Measurements from ENCODE around the gene COX6A1.

Gene COX6A1

DNA sequence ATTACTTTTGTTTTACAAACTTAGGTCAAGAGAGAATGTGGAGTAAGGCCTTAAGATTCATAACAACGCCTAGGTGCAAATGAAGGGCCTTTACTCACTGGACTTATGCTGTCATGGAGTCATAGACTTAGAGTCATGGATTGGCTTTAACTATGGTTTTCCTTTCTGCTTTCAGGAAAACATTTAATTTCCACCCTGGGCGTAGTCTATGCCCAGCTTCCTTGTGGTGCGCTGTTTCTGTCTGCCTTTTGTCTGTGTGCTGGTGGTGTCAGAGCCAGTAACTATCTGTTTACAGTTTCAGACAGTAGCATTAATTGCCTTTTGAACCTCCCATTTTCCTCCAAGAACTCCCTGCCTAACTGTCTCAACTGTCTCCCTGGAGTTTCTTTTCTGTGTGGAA is 31.8 kb upstream of the COX6A1 start:
- Histone ChIP-seq H3K4me3 (ENCODE audit: low read length in 2 of 2) (no peak overlapping the region), H3K9me3 (ENCODE audit: control insufficient read depth in 2 of 2, low read length in 2 of 2) (no peaks in the 10 kb centered on the region), H3K27ac (ENCODE audit: low read depth in 2 of 2, low read length in 2 of 2) (peak overlapping the region in 1 of 2 donors; percentile 23), H3K4me1 (ENCODE audit: control insufficient read depth in 2 of 2, insufficient read depth in 2 of 2, low read length in 2 of 2) (peaks cover 0 to 4% of the 10 kb centered on the region in 2 donors), H3K36me3 (ENCODE audit: control insufficient read depth in 2 of 2, insufficient read depth in 2 of 2, low read length in 2 of 2) (no peaks in the 10 kb centered on the region), H3K27me3 (ENCODE audit: control insufficient read depth in 2 of 2, insufficient read depth in 2 of 2, low read length in 2 of 2) (no peaks in the 10 kb centered on the region), H3K9ac (ENCODE audit: low read depth in 1 of 2, low read length in 2 of 2) (no peak overlapping the region)

DNA sequence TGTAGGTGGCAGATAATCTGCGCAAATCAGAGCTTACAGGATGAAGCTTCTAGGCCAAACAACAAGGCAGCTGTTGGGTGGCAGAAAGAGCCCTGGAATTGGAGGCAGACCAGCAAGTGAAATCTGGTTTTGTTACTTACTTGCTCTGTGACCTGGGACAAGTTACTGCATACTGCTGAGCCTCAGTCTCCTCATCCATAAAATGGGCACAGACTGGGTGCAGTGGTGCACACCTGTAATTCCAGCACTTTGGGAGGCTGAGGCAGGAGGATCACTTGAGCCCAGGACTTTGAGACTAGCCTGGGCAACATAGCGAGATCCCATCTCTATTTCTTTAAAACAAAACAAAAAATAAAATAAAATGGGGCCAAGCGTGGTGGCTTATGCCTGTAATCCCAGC is 31.4 kb upstream of the COX6A1 start:
- Histone ChIP-seq H3K4me3 (ENCODE audit: low read length in 2 of 2) (no peak overlapping the region), H3K9me3 (ENCODE audit: control insufficient read depth in 2 of 2, low read length in 2 of 2) (no peaks in the 10 kb centered on the region), H3K9ac (ENCODE audit: low read depth in 1 of 2, low read length in 2 of 2) (no peak overlapping the region), H3K36me3 (ENCODE audit: control insufficient read depth in 2 of 2, insufficient read depth in 2 of 2, low read length in 2 of 2) (no peaks in the 10 kb centered on the region), H3K27ac (ENCODE audit: low read depth in 2 of 2, low read length in 2 of 2) (no peak overlapping the region), H3K4me1 (ENCODE audit: control insufficient read depth in 2 of 2, insufficient read depth in 2 of 2, low read length in 2 of 2) (peaks cover 0 to 4% of the 10 kb centered on the region in 2 donors), H3K27me3 (ENCODE audit: control insufficient read depth in 2 of 2, insufficient read depth in 2 of 2, low read length in 2 of 2) (no peaks in the 10 kb centered on the region)

DNA sequence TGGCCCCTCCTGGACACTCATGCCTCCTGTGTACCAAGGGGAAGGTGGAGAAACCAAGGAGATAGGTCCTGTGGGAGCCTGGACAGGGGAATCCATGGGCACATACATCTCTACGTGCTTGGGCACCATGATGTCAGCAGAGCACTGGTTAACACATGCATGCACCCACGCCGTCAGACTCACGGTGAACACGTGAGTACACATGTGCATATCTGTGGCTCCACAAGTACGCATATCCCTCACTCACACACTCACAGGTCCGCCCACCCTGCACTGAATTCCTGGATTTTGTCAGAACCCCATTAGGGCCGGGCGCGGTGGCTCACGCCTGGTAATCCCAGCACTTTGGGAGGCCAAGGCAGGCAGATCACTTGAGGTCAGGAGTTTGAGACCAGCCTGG is 29.1 kb upstream of the COX6A1 start:
- H3K4me3 ChIP-seq (ENCODE audit: low read length in 2 of 2), result no peak overlapping the region
- no peak overlapping the region for H3K27ac ChIP-seq (ENCODE audit: low read depth in 2 of 2, low read length in 2 of 2)
- no peaks in the 10 kb centered on the region for H3K9me3 ChIP-seq (ENCODE audit: control insufficient read depth in 2 of 2, low read length in 2 of 2)
- no peaks in the 10 kb centered on the region for H3K36me3 ChIP-seq (ENCODE audit: control insufficient read depth in 2 of 2, insufficient read depth in 2 of 2, low read length in 2 of 2)
- H3K9ac ChIP-seq (ENCODE audit: low read depth in 1 of 2, low read length in 2 of 2), result no peak overlapping the region
- H3K4me1 ChIP-seq (ENCODE audit: control insufficient read depth in 2 of 2, insufficient read depth in 2 of 2, low read length in 2 of 2), result peaks cover 0 to 4% of the 10 kb centered on the region in 2 donors
- no peaks in the 10 kb centered on the region for H3K27me3 ChIP-seq (ENCODE audit: control insufficient read depth in 2 of 2, insufficient read depth in 2 of 2, low read length in 2 of 2)

DNA sequence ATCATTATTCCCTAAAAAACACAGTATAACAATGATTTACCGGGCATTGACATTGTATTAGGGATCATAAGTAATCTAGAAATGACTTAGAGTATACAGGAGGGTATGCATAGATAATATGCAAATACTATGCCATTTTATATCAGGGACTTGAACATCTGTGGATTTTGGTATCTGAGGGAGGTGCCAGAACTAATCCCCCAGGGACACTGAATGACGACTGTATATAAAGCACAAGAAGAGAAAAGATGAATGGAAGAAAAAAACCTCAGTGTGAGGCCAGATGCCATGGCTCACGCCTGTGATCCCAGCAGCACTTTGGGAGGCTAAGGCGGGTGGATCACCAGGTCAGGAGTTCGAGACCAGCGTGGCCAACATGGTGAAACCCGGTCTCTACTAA is 25.5 kb upstream of the COX6A1 start:
- Histone ChIP-seq H3K27me3 (ENCODE audit: control insufficient read depth in 2 of 2, insufficient read depth in 2 of 2, low read length in 2 of 2) (no peaks in the 10 kb centered on the region), H3K36me3 (ENCODE audit: control insufficient read depth in 2 of 2, insufficient read depth in 2 of 2, low read length in 2 of 2) (no peaks in the 10 kb centered on the region), H3K9me3 (ENCODE audit: control insufficient read depth in 2 of 2, low read length in 2 of 2) (no peaks in the 10 kb centered on the region), H3K4me1 (ENCODE audit: control insufficient read depth in 2 of 2, insufficient read depth in 2 of 2, low read length in 2 of 2) (peaks cover 0 to 3% of the 10 kb centered on the region in 2 donors), H3K4me3 (ENCODE audit: low read length in 2 of 2) (no peak overlapping the region), H3K9ac (ENCODE audit: low read depth in 1 of 2, low read length in 2 of 2) (no peak overlapping the region), H3K27ac (ENCODE audit: low read depth in 2 of 2, low read length in 2 of 2) (no peak overlapping the region)

DNA sequence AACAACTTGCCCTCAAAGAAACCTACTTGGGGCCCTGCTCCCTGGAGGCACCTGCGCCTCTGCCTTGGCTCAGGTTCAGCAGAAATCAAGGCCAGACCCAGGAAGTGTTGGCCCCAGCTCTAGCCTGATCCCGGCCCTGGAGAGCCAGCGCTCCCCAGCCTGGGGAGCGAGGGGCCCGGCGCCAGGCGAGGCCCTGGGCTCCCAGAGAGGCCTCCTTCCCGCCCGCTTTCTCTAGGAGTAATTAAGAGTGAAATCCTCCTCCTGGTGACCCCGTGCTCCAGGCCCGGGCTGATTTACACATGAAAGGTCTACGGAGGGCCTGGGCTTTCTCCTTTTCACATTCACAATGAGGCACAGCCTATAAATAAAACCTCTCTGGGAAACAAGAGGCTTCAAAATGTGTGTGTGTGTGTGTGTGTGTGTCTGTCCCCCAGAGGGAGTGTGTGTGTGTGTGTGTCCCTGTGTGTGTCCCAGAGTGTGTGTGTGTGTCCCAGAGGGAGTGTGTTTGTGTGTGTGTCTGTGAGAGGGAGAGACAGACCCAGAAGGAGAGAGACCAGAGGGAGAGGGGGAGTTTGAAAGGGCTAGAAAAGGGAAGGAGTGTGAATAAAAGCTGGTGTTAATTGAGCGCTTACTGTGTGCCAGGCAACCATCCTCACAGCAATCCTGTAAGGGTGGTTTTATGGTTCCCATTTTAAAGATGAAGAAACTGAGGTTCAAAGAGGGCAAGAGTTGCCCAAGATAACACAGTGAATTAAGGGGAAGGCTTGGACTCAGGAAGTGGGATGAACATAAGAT is 23.8 kb upstream of the COX6A1 start:
- no peaks in the 10 kb centered on the region for H3K9me3 ChIP-seq (ENCODE audit: control insufficient read depth in 2 of 2, low read length in 2 of 2)
- H3K9ac ChIP-seq (ENCODE audit: low read depth in 1 of 2, low read length in 2 of 2), result peak overlapping the region in 1 of 2 donors; percentile 26
- H3K4me1 ChIP-seq (ENCODE audit: control insufficient read depth in 2 of 2, insufficient read depth in 2 of 2, low read length in 2 of 2), result peaks cover 0 to 3% of the 10 kb centered on the region in 2 donors
- H3K27ac ChIP-seq (ENCODE audit: low read depth in 2 of 2, low read length in 2 of 2), result peak overlapping the region in 1 of 2 donors; percentile 38
- no peaks in the 10 kb centered on the region for H3K36me3 ChIP-seq (ENCODE audit: control insufficient read depth in 2 of 2, insufficient read depth in 2 of 2, low read length in 2 of 2)
- no peak overlapping the region for H3K4me3 ChIP-seq (ENCODE audit: low read length in 2 of 2)
- no peaks in the 10 kb centered on the region for H3K27me3 ChIP-seq (ENCODE audit: control insufficient read depth in 2 of 2, insufficient read depth in 2 of 2, low read length in 2 of 2)

DNA sequence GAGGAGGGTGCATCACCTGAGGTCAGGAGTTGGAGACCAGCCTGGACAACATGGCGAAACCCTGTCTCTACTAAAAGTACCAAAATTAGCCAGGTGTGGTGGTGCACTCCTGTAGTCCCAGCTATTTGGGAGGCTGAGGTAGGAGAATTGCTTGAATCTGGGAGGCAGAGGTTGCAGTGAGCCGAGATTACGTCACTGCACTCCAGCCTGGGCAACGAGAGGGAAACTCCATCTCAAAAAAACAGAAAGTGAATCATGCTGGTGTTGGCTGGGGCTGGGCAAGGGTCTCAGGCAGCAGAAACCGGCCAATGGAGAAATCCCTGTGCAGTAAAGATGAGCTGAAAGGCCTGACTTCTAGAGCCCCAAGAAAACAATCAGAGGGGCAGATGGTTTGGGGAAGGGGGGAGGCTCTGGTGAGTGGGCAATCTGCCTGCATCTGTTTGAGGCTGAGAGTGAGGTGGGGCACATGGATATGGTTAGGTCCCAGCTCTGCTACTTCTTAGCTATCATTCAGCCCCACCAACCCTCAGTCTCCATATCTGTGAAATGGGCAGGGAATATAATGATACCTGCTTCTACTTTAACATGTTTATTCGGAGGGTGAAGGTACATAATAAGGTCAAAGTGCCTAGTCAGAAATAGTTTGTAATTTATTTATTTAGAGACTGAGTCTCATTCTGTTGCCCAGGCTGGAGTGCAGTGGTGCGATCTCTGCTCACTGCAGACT is 21.3 kb upstream of the COX6A1 start:
- peaks cover 0 to 3% of the 10 kb centered on the region in 2 donors for H3K4me1 ChIP-seq (ENCODE audit: control insufficient read depth in 2 of 2, insufficient read depth in 2 of 2, low read length in 2 of 2)
- no peaks in the 10 kb centered on the region for H3K27me3 ChIP-seq (ENCODE audit: control insufficient read depth in 2 of 2, insufficient read depth in 2 of 2, low read length in 2 of 2)

DNA sequence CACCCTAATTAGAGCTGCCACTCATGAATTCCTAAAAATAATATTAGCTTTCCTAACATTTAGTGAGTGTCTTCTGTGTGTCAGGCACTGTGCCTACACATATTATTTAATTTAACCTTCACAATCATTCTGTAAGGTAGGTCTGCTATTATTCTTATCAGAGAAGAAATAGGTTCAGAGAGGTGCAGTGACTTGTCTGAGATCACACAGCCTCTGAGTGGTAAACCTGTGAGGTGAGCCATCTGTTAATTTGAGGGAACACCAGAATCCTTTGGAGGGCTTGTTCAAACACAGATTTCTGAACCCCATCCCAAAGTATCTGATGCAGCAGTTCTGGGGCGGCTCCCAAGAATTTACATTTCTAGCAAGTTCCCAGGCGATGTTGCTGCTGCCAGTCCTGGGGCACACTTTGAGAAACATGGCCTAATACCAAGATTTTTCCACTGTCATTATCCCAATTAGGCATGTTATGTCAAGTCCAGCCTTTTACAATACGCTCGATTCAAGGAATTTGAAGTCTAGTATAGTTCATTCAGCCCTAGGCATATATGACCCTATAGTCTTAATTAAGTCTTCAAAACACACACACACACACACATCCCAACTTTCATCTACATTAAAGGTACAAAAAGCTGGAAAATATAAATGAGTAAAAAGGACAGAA is 19.9 kb upstream of the COX6A1 start:
- Histone ChIP-seq H3K4me3 (ENCODE audit: low read length in 2 of 2) (no peak overlapping the region), H3K27me3 (ENCODE audit: control insufficient read depth in 2 of 2, insufficient read depth in 2 of 2, low read length in 2 of 2) (no peaks in the 10 kb centered on the region), H3K27ac (ENCODE audit: low read depth in 2 of 2, low read length in 2 of 2) (no peak overlapping the region), H3K9me3 (ENCODE audit: control insufficient read depth in 2 of 2, low read length in 2 of 2) (no peaks in the 10 kb centered on the region), H3K4me1 (ENCODE audit: control insufficient read depth in 2 of 2, insufficient read depth in 2 of 2, low read length in 2 of 2) (peaks cover 0 to 3% of the 10 kb centered on the region in 2 donors), H3K36me3 (ENCODE audit: control insufficient read depth in 2 of 2, insufficient read depth in 2 of 2, low read length in 2 of 2) (no peaks in the 10 kb centered on the region), H3K9ac (ENCODE audit: low read depth in 1 of 2, low read length in 2 of 2) (no peak overlapping the region)

More for the DNA sequence above, 21.3 kb upstream of the COX6A1 start:
- Histone ChIP-seq H3K9me3 (ENCODE audit: control insufficient read depth in 2 of 2, low read length in 2 of 2) (no peaks in the 10 kb centered on the region), H3K9ac (ENCODE audit: low read depth in 1 of 2, low read length in 2 of 2) (no peak overlapping the region), H3K27ac (ENCODE audit: low read depth in 2 of 2, low read length in 2 of 2) (no peak overlapping the region), H3K4me3 (ENCODE audit: low read length in 2 of 2) (no peak overlapping the region), H3K36me3 (ENCODE audit: control insufficient read depth in 2 of 2, insufficient read depth in 2 of 2, low read length in 2 of 2) (no peaks in the 10 kb centered on the region)

DNA sequence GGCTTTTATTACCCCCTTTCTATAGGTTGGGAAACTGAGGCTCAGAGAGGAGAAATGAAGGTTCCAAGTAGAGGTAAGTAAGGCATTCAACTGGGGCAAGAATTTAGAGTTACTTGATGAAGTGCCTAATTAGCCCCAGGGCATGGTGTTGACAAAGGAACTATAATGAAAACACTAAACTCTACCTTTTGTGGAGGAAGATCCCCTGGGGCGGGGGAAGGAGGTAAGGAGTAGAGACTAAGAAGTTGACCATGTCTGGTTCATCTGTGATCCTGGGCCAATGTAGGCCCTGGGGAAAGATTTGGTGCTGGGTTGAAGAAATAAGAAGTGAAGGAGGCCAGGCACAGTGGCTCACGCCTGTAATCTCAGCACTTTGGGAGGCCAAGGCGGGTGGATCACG is 16.2 kb upstream of the COX6A1 start:
- H3K4me1 ChIP-seq (ENCODE audit: control insufficient read depth in 2 of 2, insufficient read depth in 2 of 2, low read length in 2 of 2), result no peaks in the 10 kb centered on the region
- H3K27me3 ChIP-seq (ENCODE audit: control insufficient read depth in 2 of 2, insufficient read depth in 2 of 2, low read length in 2 of 2), result no peaks in the 10 kb centered on the region
- no peaks in the 10 kb centered on the region for H3K36me3 ChIP-seq (ENCODE audit: control insufficient read depth in 2 of 2, insufficient read depth in 2 of 2, low read length in 2 of 2)
- no peak overlapping the region for H3K9ac ChIP-seq (ENCODE audit: low read depth in 1 of 2, low read length in 2 of 2)
- H3K9me3 ChIP-seq (ENCODE audit: control insufficient read depth in 2 of 2, low read length in 2 of 2), result no peaks in the 10 kb centered on the region
- no peak overlapping the region for H3K4me3 ChIP-seq (ENCODE audit: low read length in 2 of 2)
- H3K27ac ChIP-seq (ENCODE audit: low read depth in 2 of 2, low read length in 2 of 2), result no peak overlapping the region

DNA sequence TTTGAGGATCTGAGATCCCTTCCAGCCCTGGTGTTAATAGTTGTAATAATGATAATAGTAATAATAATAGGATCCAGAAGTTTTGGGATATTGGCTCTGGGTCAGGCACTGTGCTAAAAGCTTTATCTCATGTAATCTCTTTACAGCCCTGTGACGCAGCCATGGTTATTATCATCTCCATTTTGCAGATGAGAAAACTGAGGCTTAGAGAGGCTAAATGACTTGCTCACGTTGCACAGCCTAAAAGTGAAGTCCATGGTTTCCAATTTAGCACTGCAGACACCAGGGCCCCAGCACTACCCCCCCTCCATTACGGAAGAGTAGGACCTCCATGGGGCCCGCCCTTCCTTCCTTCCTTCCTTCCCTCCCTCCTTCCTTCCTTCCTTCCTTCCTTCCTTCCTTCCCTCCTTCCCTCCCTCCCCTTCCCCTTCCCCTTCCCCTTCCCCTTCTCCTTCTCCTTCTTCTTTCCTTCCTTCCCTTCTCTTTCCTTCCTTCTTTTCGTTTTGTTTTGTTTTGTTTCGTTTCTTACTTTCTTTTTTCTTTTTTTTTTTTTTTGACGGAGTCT is 14.9 kb upstream of the COX6A1 start:
- Histone ChIP-seq H3K9me3 (ENCODE audit: control insufficient read depth in 2 of 2, low read length in 2 of 2) (no peaks in the 10 kb centered on the region), H3K27ac (ENCODE audit: low read depth in 2 of 2, low read length in 2 of 2) (no peak overlapping the region), H3K36me3 (ENCODE audit: control insufficient read depth in 2 of 2, insufficient read depth in 2 of 2, low read length in 2 of 2) (no peaks in the 10 kb centered on the region), H3K27me3 (ENCODE audit: control insufficient read depth in 2 of 2, insufficient read depth in 2 of 2, low read length in 2 of 2) (no peaks in the 10 kb centered on the region), H3K9ac (ENCODE audit: low read depth in 1 of 2, low read length in 2 of 2) (no peak overlapping the region), H3K4me1 (ENCODE audit: control insufficient read depth in 2 of 2, insufficient read depth in 2 of 2, low read length in 2 of 2) (no peaks in the 10 kb centered on the region), H3K4me3 (ENCODE audit: low read length in 2 of 2) (no peak overlapping the region)

DNA sequence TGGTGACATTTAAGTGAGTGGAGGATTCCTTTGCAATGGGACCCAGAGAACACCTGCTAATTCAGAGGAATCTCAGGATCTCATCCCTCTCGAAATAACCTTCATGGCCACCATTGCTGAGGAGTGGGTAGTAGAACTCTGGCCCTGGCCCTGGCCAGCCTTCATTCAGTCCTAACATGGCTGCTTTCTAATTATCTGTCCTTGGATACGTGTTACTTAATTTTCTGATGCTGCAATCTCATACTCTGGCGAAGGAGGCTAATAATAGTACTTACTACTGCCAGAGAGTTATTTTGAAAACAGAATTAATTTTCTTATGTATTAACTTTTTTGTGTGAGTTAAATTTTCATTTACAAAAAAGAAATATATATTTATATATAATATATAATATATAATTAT is 12.1 kb upstream of the COX6A1 start:
- Histone ChIP-seq H3K27ac (ENCODE audit: low read depth in 2 of 2, low read length in 2 of 2) (no peak overlapping the region), H3K4me3 (ENCODE audit: low read length in 2 of 2) (no peak overlapping the region), H3K9me3 (ENCODE audit: control insufficient read depth in 2 of 2, low read length in 2 of 2) (no peaks in the 10 kb centered on the region), H3K4me1 (ENCODE audit: control insufficient read depth in 2 of 2, insufficient read depth in 2 of 2, low read length in 2 of 2) (peaks cover 5 to 9% of the 10 kb centered on the region in 2 donors), H3K36me3 (ENCODE audit: control insufficient read depth in 2 of 2, insufficient read depth in 2 of 2, low read length in 2 of 2) (no peaks in the 10 kb centered on the region), H3K27me3 (ENCODE audit: control insufficient read depth in 2 of 2, insufficient read depth in 2 of 2, low read length in 2 of 2) (no peaks in the 10 kb centered on the region), H3K9ac (ENCODE audit: low read depth in 1 of 2, low read length in 2 of 2) (no peak overlapping the region)
